ENCODE data around the gene PSMD3. TPM values are rescaled to one million over a fixed set of nuclear protein-coding genes. Genes with fewer than 3 reads are reported as not detected.
A peak's percentile ranks its signal among the peaks of the same experiment; 100 is the strongest.

PSMD3 gene
- total and polyA plus RNA-seq, 9 donors: 67.6 to 110 (median 94.3) TPM

- no peaks in the 10 kb centered on the region for H3K27me3 ChIP-seq (ENCODE audit: control insufficient read depth, insufficient read depth, low read length)
- no peak overlapping the region for H3K4me3 ChIP-seq (ENCODE audit: low read length)
- peaks cover 89% of the 10 kb centered on the region for H3K4me1 ChIP-seq (ENCODE audit: control insufficient read depth, insufficient read depth, low read length)
- no peak overlapping the region for H3K27ac ChIP-seq (ENCODE audit: low read length)
- no peak for DNase-seq
- 80% methylated on average over 13 of the region's 13 CpGs for WGBS (ENCODE audit: insufficient coverage)
- no peaks in the 10 kb centered on the region for H3K9me3 ChIP-seq (replicated peaks; ENCODE audit: control insufficient read depth, low read depth, low read length)
- H3K36me3 ChIP-seq (ENCODE audit: control insufficient read depth, insufficient read depth, low read length): peaks cover 52% of the 10 kb centered on the region
Measured at GRCh38 chr17:40020146-40020545, 39.5 kb downstream of the PSMD3 start.

GRCh38 chr17:40021451-40021971, 40.9 kb downstream of the PSMD3 start:
- peaks cover 79% of the 10 kb centered on the region for H3K4me1 ChIP-seq (ENCODE audit: control insufficient read depth, insufficient read depth, low read length)
- H3K27me3 ChIP-seq (ENCODE audit: control insufficient read depth, insufficient read depth, low read length): no peaks in the 10 kb centered on the region
- H3K4me3 ChIP-seq (ENCODE audit: low read length): no peak overlapping the region
- no peaks in the 10 kb centered on the region for H3K9me3 ChIP-seq (replicated peaks; ENCODE audit: control insufficient read depth, low read depth, low read length)
- peak overlapping the region; percentile 75 for H3K27ac ChIP-seq (ENCODE audit: low read length)
- 50% methylated on average over 4 of the region's 9 CpGs for WGBS (ENCODE audit: insufficient coverage)
- peaks cover 66% of the 10 kb centered on the region for H3K36me3 ChIP-seq (ENCODE audit: control insufficient read depth, insufficient read depth, low read length)
- peak; percentile 59 for DNase-seq

- Histone ChIP-seq H3K36me3 (ENCODE audit: control insufficient read depth, insufficient read depth, low read length) (peaks cover 75% of the 10 kb centered on the region), H3K4me1 (ENCODE audit: control insufficient read depth, insufficient read depth, low read length) (peaks cover 75% of the 10 kb centered on the region), H3K27me3 (ENCODE audit: control insufficient read depth, insufficient read depth, low read length) (no peaks in the 10 kb centered on the region), H3K4me3 (ENCODE audit: low read length) (no peak overlapping the region), H3K27ac (ENCODE audit: low read length) (peak overlapping the region; percentile 75), H3K9me3 (replicated peaks; ENCODE audit: control insufficient read depth, low read depth, low read length) (no peaks in the 10 kb centered on the region)
- DNase-seq: no peak
- WGBS (ENCODE audit: insufficient coverage): 89% methylated on average over 9 of the region's 9 CpGs
Measured at GRCh38 chr17:40022497-40022896, 41.9 kb downstream of the PSMD3 start.

DNA sequence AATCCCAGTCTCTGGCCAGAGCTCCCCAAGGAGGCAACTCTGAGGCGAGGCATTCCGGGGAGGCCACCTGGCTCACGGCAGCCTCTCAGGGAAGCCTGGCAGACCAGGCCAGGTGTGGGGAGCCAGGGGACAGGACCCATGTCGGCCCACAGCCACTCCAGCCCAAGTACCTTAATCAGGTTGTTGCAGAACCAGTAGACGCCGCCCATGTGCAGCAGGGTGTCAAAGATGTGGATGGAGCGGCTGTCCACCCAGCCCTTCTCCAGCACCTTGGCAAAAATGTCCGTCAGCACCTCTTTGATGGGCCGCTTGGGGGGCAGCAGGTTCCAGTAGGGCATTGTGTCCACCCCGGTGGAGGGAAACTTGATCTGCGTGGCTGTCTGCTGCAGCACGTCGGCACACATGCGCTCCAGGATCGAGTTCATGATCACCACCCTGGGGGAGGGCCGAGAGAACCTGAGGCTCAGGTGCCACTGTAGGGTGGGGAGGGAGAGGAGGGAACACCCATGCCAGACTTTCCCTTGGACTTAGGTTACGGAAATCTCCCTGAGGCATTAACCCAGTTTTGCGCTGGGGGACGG, 42.4 kb downstream of the PSMD3 start:
- WGBS (ENCODE audit: insufficient coverage): 85% methylated on average over 14 of the region's 19 CpGs
- DNase-seq: no peak
- Histone ChIP-seq H3K27ac (ENCODE audit: low read length) (peak overlapping the region; percentile 47), H3K27me3 (ENCODE audit: control insufficient read depth, insufficient read depth, low read length) (no peaks in the 10 kb centered on the region), H3K9me3 (replicated peaks; ENCODE audit: control insufficient read depth, low read depth, low read length) (no peaks in the 10 kb centered on the region), H3K36me3 (ENCODE audit: control insufficient read depth, insufficient read depth, low read length) (peaks cover 80% of the 10 kb centered on the region), H3K4me1 (ENCODE audit: control insufficient read depth, insufficient read depth, low read length) (peaks cover 69% of the 10 kb centered on the region), H3K4me3 (ENCODE audit: low read length) (no peak overlapping the region)

DNA sequence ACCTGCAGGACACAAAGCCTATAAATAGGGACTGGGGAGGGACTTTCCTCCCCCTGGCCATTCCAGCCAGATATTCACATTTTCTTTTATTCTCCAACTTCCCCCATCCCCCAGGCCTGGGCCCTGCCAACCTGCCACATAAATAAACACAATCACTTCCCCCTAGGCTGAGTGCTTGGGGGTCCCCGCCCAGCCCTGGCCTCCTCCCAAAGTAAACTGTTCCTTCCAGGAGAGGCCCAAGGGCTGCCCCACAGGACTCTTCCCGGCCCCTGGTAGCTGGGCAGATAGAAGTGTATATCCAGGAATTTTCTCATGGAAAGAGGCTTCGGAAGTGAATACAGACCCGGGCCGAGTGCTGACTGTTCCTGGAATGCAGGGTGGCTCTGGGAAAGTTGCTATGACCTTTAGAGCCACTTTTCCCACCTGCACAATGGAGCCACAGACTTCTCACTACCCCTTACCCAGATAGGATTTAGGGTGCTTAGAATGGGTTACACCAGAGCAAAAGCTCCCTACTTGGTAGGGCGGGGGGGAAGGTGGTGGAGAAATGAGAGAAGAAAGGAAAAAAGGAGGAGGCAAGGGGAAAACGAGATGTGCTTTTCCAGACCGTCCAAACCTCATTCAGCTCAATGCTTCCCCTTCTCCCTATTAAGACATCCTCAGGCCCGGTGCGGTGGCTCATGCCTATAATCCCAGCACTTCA, 43.1 kb downstream of the PSMD3 start:
- no CpG with 5 or more reads among the region's 10 CpGs for WGBS (ENCODE audit: insufficient coverage)

GRCh38 chr17:40024901-40025300, 44.3 kb downstream of the PSMD3 start:
- H3K27ac ChIP-seq (ENCODE audit: low read length): no peak overlapping the region
- H3K4me1 ChIP-seq (ENCODE audit: control insufficient read depth, insufficient read depth, low read length): peaks cover 51% of the 10 kb centered on the region
- peaks cover 87% of the 10 kb centered on the region for H3K36me3 ChIP-seq (ENCODE audit: control insufficient read depth, insufficient read depth, low read length)
- WGBS (ENCODE audit: insufficient coverage): 91% methylated on average over 8 of the region's 8 CpGs
- no peaks in the 10 kb centered on the region for H3K9me3 ChIP-seq (replicated peaks; ENCODE audit: control insufficient read depth, low read depth, low read length)
- no peak overlapping the region for H3K4me3 ChIP-seq (ENCODE audit: low read length)
- no peaks in the 10 kb centered on the region for H3K27me3 ChIP-seq (ENCODE audit: control insufficient read depth, insufficient read depth, low read length)
- no peak for DNase-seq

More for the DNA sequence above, 43.1 kb downstream of the PSMD3 start:
- no peak overlapping the region for H3K4me3 ChIP-seq (ENCODE audit: low read length)
- H3K27ac ChIP-seq (ENCODE audit: low read length): peak overlapping the region; percentile 47
- peaks cover 85% of the 10 kb centered on the region for H3K36me3 ChIP-seq (ENCODE audit: control insufficient read depth, insufficient read depth, low read length)
- H3K27me3 ChIP-seq (ENCODE audit: control insufficient read depth, insufficient read depth, low read length): no peaks in the 10 kb centered on the region
- H3K9me3 ChIP-seq (replicated peaks; ENCODE audit: control insufficient read depth, low read depth, low read length): no peaks in the 10 kb centered on the region
- DNase-seq: no peak
- H3K4me1 ChIP-seq (ENCODE audit: control insufficient read depth, insufficient read depth, low read length): peaks cover 62% of the 10 kb centered on the region

DNA sequence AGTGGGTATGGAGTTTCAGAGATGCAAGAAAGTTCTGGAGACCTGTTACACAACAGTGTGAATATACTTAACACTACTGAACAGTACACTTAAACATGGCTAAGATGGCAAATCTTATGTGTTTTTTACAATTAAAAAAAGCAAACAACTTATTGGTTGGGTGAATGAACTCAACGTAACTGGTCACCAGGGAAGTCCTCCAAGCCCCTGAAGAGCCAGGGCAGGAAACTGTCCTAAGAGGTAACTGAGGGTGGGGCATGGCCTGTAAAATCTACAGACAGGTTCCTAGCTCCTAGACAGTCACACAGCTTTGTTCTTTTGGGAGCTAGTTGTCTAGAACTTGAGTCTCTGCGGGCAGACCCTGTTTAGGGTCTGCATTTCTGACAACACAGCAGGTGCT, 45.0 kb downstream of the PSMD3 start:
- no peak for DNase-seq
- Histone ChIP-seq H3K27me3 (ENCODE audit: control insufficient read depth, insufficient read depth, low read length) (no peaks in the 10 kb centered on the region), H3K27ac (ENCODE audit: low read length) (no peak overlapping the region), H3K9me3 (replicated peaks; ENCODE audit: control insufficient read depth, low read depth, low read length) (no peaks in the 10 kb centered on the region), H3K4me3 (ENCODE audit: low read length) (no peak overlapping the region), H3K4me1 (ENCODE audit: control insufficient read depth, insufficient read depth, low read length) (peaks cover 44% of the 10 kb centered on the region), H3K36me3 (ENCODE audit: control insufficient read depth, insufficient read depth, low read length) (peaks cover 87% of the 10 kb centered on the region)
- WGBS (ENCODE audit: insufficient coverage): 100% methylated on average over 1 of the region's 2 CpGs

- Histone ChIP-seq H3K4me1 (ENCODE audit: control insufficient read depth, insufficient read depth, low read length) (peaks cover 38% of the 10 kb centered on the region), H3K27ac (ENCODE audit: low read length) (no peak overlapping the region)
- 88% methylated on average over 15 of the region's 22 CpGs for WGBS (ENCODE audit: insufficient coverage)
Measured at GRCh38 chr17:40025991-40026815, 45.6 kb downstream of the PSMD3 start.

GRCh38 chr17:40026816-40027613, 46.4 kb downstream of the PSMD3 start:
- Histone ChIP-seq H3K27me3 (ENCODE audit: control insufficient read depth, insufficient read depth, low read length) (no peaks in the 10 kb centered on the region), H3K9me3 (replicated peaks; ENCODE audit: control insufficient read depth, low read depth, low read length) (no peaks in the 10 kb centered on the region), H3K27ac (ENCODE audit: low read length) (no peak overlapping the region), H3K36me3 (ENCODE audit: control insufficient read depth, insufficient read depth, low read length) (peaks cover 89% of the 10 kb centered on the region), H3K4me3 (ENCODE audit: low read length) (no peak overlapping the region), H3K4me1 (ENCODE audit: control insufficient read depth, insufficient read depth, low read length) (peaks cover 30% of the 10 kb centered on the region)
- peak; percentile 89 for DNase-seq
- WGBS (ENCODE audit: insufficient coverage): 34% methylated on average over 30 of the region's 33 CpGs

More at GRCh38 chr17:40025991-40026815, 45.6 kb downstream of the PSMD3 start:
- H3K4me3 ChIP-seq (ENCODE audit: low read length): no peak overlapping the region
- no peaks in the 10 kb centered on the region for H3K27me3 ChIP-seq (ENCODE audit: control insufficient read depth, insufficient read depth, low read length)
- no peaks in the 10 kb centered on the region for H3K9me3 ChIP-seq (replicated peaks; ENCODE audit: control insufficient read depth, low read depth, low read length)
- DNase-seq: no peak
- peaks cover 90% of the 10 kb centered on the region for H3K36me3 ChIP-seq (ENCODE audit: control insufficient read depth, insufficient read depth, low read length)

All from muscle of leg (tissue), 11 donors.